Type B pancreatic cell (in vitro differentiated cells): ENCODE data around the gene EIF2A. TPM values are rescaled to one million over a fixed set of nuclear protein-coding genes. Genes with fewer than 3 reads are reported as not detected.
"Not testable (repeated sequence)": the region's sequence is repeated elsewhere in the genome, so short reads cannot be mapped to it uniquely, and the experiment has no call there.

Experiments used
- DNase-seq: peaks from one replicate; pipeline ENCODE4 v3.0.0; 2021; ENCODE audit warnings: mixed read lengths; ENCODE audit not compliant: unreplicated experiment; ENCODE audit errors: extremely low spot score
- H3K27ac Mint-ChIP-seq: 2 replicates; pipeline ENCODE4 v1.8.0; 2021; ENCODE audit warnings: mild to moderate bottlenecking, mixed read lengths
- H3K27me3 Mint-ChIP-seq: 2 replicates; pipeline ENCODE4 v1.8.0; 2021; ENCODE audit warnings: mixed read lengths
- H3K36me3 Mint-ChIP-seq: 2 replicates; pipeline ENCODE4 v1.8.0; 2021; ENCODE audit warnings: mixed read lengths
- H3K4me1 Mint-ChIP-seq: one replicate; pipeline ENCODE4 v1.8.0; 2021; ENCODE audit warnings: mixed read lengths; ENCODE audit not compliant: unreplicated experiment
- H3K4me3 Mint-ChIP-seq: 2 replicates; pipeline ENCODE4 v1.8.0; 2021; ENCODE audit warnings: mild to moderate bottlenecking, mixed read lengths
- H3K9me3 Mint-ChIP-seq: 2 replicates; pipeline ENCODE4 v1.8.0; 2021; ENCODE audit warnings: mixed read lengths
- total RNA-seq: library from RNA; stranded (reverse); gene quantifications from 2 replicates; pipeline ENCODE4 v1.2.1, GENCODE V29; 2021; ENCODE audit warnings: low replicate concordance
- TF ChIP-seq, protein P1 (sequence below): fragments of 200-600 bp; sonication (generic); conservative IDR thresholded peaks from 2 replicates; pipeline ENCODE4 v1.5.0; 2021; ENCODE audit warnings: antibody characterized with exemption, mild to moderate bottlenecking

EIF2A gene
- total RNA-seq, 1 donor from 2014 or later = 58.3 TPM

DNA sequence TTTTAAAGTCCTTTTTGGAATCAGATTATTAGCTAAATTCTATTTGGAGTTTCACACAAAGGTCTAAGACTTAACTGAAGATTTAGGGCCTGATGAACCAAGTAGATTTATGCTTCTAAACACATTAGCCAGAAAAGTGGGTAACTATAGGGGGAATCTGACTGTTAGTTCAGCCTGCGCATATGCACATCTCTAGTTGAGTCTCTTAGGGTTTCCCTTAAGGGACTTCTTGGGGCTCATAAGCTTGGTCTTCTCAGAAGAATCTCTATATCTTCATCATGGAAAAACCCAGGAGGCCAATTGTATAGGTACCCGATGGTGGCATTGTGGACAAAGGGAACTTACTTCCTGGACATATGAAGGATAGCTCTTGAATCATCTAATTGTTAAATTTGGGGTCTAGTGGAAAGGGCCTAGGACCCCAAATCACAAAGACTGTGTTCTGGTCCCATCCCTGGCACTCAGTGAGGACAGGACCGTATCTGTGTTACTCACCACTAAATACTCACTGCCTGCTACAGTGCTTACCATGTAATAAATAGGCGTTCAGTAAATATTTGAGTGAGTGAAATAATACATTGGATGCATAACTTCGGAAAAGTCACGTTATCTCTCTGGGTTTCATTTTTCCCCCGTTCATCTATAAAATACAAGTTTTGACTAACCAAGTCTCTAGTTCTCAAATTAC lies 73.6 kb downstream of the EIF2A start:
- no peaks in the 10 kb centered on the region for H3K27me3 Mint-ChIP-seq
- H3K27ac Mint-ChIP-seq = no peak overlapping the region
- H3K36me3 Mint-ChIP-seq = peaks cover 14% of the 10 kb centered on the region
- H3K9me3 Mint-ChIP-seq = no peaks in the 10 kb centered on the region
- peaks cover 6% of the 10 kb centered on the region for H3K4me1 Mint-ChIP-seq
- H3K4me3 Mint-ChIP-seq = no peak overlapping the region
- TF ChIP-seq, protein P1, sequence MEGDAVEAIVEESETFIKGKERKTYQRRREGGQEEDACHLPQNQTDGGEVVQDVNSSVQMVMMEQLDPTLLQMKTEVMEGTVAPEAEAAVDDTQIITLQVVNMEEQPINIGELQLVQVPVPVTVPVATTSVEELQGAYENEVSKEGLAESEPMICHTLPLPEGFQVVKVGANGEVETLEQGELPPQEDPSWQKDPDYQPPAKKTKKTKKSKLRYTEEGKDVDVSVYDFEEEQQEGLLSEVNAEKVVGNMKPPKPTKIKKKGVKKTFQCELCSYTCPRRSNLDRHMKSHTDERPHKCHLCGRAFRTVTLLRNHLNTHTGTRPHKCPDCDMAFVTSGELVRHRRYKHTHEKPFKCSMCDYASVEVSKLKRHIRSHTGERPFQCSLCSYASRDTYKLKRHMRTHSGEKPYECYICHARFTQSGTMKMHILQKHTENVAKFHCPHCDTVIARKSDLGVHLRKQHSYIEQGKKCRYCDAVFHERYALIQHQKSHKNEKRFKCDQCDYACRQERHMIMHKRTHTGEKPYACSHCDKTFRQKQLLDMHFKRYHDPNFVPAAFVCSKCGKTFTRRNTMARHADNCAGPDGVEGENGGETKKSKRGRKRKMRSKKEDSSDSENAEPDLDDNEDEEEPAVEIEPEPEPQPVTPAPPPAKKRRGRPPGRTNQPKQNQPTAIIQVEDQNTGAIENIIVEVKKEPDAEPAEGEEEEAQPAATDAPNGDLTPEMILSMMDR = no peak
- DNase-seq = no peak

DNA sequence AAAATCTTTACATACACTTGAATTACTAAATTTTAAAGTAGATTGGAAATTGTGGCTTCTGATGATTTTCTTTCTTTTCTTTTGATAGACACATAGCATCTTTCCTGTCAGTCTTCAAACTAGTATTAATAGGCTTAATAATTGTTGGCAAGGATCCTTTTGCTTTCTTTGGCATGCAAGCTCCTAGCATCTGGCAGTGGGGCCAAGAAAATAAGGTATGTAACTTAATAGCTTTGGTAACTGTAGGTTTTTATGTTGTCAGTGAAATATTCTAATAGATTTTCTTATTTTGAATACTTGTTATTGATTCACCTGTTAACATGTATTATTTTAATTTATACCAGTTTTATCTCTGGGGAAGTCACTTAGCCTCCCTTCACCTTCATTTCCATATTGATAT lies 76.4 kb downstream of the EIF2A start:
- H3K9me3 Mint-ChIP-seq, H3K27ac Mint-ChIP-seq, H3K4me3 Mint-ChIP-seq, DNase-seq, H3K27me3 Mint-ChIP-seq, H3K4me1 Mint-ChIP-seq: not testable (repeated sequence)
- peaks cover 24% of the 10 kb centered on the region for H3K36me3 Mint-ChIP-seq

DNA sequence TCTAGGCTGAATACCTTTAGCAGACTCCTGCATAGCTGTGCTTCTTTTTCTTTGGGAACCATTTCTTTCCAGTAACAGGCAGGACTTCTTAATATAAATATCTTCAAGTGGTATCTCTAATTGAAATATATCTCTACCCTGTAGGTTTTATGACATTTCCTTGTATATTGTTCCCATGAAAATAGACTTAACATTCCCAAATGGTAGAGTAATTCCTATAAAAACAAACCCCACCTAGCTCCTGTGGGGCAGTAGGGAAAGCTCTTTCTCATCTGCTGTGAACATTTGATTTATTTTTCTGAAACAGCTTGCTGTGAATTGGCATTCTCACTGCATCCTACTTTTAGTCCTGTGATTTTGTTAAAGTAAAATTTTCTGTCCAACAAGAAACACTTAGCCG lies 77.4 kb downstream of the EIF2A start:
- peaks cover 16% of the 10 kb centered on the region for H3K36me3 Mint-ChIP-seq
- no peaks in the 10 kb centered on the region for H3K9me3 Mint-ChIP-seq
- no peak overlapping the region for H3K27ac Mint-ChIP-seq
- H3K4me3 Mint-ChIP-seq = no peak overlapping the region
- no peak for DNase-seq
- no peaks in the 10 kb centered on the region for H3K27me3 Mint-ChIP-seq
- peaks cover 6% of the 10 kb centered on the region for H3K4me1 Mint-ChIP-seq
- TF ChIP-seq, protein P1 = no peak

DNA sequence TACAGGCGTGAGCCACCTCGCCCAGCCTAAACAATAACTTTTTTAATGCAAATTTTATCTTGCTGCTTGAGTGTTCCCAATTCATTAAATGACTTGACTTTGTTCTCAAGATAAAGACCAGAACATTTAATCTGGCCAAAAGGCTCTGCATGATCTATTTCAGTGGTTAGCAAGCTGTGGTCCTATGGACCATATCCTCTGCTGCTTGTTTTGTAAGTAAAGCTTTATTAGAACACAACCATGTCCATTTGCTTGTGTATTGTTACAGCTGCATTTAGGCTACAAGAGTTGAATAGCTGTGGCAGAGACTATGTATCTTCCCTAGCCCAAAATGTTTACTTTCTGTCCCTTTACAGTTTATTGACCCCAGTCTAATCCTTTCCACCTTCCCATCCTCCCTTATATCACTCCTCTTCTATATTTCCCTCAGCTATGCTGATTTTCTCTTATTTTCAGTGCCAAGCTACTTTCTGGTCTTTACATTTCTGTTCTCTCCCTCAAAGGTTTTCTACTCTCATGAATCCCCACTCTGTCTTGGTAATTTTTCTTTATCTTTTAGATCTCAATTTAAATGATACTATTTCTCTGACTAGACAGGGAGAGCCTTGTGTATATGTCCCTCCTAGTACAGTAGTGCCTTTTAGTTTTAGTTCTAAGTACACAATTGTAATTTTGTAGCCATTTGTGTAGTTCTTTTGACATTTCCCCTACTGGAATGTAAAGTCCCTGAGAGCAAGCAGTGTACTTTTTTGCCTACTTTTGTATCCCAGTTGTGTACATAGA lies 79.8 kb downstream of the EIF2A start:
- H3K4me1 Mint-ChIP-seq = peaks cover 6% of the 10 kb centered on the region
- TF ChIP-seq, protein P1 = no peak
- H3K9me3 Mint-ChIP-seq = no peaks in the 10 kb centered on the region
- no peak for DNase-seq
- H3K27me3 Mint-ChIP-seq = no peaks in the 10 kb centered on the region
- no peak overlapping the region for H3K4me3 Mint-ChIP-seq
- peaks cover 20% of the 10 kb centered on the region for H3K36me3 Mint-ChIP-seq
- no peak overlapping the region for H3K27ac Mint-ChIP-seq

DNA sequence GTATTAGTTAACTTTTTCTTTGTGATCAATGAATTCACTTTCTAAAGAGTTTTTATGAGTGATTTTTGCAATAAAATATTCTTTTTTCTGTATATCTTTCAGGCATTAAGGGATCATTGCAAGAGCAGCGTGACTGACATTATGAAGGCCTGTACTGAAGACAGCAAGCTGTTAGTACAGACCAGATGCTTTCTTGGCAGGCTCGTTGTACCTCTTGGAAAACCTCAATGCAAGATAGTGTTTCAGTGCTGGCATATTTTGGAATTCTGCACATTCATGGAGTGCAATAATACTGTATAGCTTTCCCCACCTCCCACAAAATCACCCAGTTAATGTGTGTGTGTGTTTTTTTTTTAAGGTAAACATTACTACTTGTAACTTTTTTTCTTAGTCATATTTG lies 81.0 kb downstream of the EIF2A start:
- DNase-seq = no peak
- no peaks in the 10 kb centered on the region for H3K9me3 Mint-ChIP-seq
- no peaks in the 10 kb centered on the region for H3K4me1 Mint-ChIP-seq
- peaks cover 20% of the 10 kb centered on the region for H3K36me3 Mint-ChIP-seq
- H3K27ac Mint-ChIP-seq = no peak overlapping the region
- no peak overlapping the region for H3K4me3 Mint-ChIP-seq
- no peaks in the 10 kb centered on the region for H3K27me3 Mint-ChIP-seq
- TF ChIP-seq, protein P1 = no peak

DNA sequence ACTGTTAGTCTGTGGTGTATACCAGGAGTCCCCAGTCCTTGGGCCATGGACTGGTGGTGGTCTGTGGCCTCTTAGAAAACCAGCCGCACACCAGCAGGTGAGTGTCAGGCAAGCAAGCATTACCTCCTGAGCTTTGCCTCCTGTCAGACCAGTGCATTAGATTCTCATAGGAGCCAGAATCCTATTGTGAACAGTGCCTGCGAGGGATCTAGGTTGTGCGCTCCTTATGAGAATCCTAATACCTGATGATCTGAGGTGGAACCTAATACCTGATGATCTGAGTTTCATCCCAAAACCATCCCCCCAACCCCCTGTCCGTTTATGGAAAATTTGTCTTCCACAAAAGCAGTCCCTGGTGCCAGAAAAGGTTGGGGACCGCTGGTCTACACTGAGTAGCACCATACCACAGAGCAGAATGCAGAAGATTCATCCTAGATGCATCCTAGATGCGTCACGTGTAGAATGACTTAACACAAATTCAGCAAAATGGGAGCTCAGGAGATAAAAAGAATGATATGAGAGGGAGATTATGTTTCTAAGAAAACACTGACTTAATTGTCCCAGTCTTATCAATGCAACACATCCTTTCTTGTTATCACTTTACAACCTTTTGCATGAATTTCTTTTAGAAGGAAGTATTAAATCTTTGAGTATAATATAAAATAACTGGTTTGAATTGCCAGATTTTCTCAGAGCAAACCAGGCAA lies 85.1 kb downstream of the EIF2A start:
- DNase-seq = no peak
- Mint-ChIP-seq H3K4me1 (no peaks in the 10 kb centered on the region), H3K27me3 (no peaks in the 10 kb centered on the region), H3K27ac (no peak overlapping the region), H3K9me3 (no peaks in the 10 kb centered on the region), H3K36me3 (peaks cover 7% of the 10 kb centered on the region), H3K4me3 (no peak overlapping the region)
- TF ChIP-seq, protein P1 = no peak
